AG04449 (cell line): ENCODE data around the gene ETFB.

ENCODE experiments used
- CTCF ChIA-PET: fragments of 350-600 bp; formaldehyde crosslinking; extraction: SDS; loops from one replicate; lab custom pipeline; 2021; ENCODE audit warnings: antibody characterized with exemption; lab: Yijun Ruan, JAX
- POLR2A ChIA-PET: fragments of 400-600, 350-600 bp; formaldehyde crosslinking; extraction: SDS; loops from one replicate; lab custom pipeline; 2020; ENCODE audit warnings: antibody characterized with exemption, inconsistent platforms; lab: Yijun Ruan, JAX
- DNase-seq: peaks from one replicate; pipeline ENCODE4 v3.0.0-alpha.2; 2010; ENCODE audit warnings: low read depth, low spot score
- H3K4me3 ChIP-seq: 2 replicates; pipeline ENCODE4 v1.5.1; 2011; ENCODE audit warnings: low read depth, mild to moderate bottlenecking, control low read depth, low read length
- CTCF ChIP-seq: IDR thresholded peaks from one replicate; pipeline ENCODE4 v1.5.1; 2011; ENCODE audit warnings: mild to moderate bottlenecking, moderate library complexity, low read length, control low read depth, inconsistent platforms; ENCODE audit not compliant: insufficient read depth; ENCODE audit errors: missing control alignments

The ETFB gene

GRCh38 chr19:51320280-51320657, 45.9 kb downstream of the ETFB start:
- DNase-seq, result no peak
- no peak for TF ChIP-seq CTCF
- H3K4me3 ChIP-seq, result no peak overlapping the region
- POLR2A ChIA-PET, result no interaction called here
- CTCF ChIA-PET, result no interaction called here

- DNase-seq, result no peak
- H3K4me3 ChIP-seq, result no peak overlapping the region
- TF ChIP-seq CTCF, result no peak
- ChIA-PET POLR2A (no interaction called here), CTCF (no interaction called here)
Observed at GRCh38 chr19:51319649-51320279, 46.4 kb downstream of the ETFB start.

DNA sequence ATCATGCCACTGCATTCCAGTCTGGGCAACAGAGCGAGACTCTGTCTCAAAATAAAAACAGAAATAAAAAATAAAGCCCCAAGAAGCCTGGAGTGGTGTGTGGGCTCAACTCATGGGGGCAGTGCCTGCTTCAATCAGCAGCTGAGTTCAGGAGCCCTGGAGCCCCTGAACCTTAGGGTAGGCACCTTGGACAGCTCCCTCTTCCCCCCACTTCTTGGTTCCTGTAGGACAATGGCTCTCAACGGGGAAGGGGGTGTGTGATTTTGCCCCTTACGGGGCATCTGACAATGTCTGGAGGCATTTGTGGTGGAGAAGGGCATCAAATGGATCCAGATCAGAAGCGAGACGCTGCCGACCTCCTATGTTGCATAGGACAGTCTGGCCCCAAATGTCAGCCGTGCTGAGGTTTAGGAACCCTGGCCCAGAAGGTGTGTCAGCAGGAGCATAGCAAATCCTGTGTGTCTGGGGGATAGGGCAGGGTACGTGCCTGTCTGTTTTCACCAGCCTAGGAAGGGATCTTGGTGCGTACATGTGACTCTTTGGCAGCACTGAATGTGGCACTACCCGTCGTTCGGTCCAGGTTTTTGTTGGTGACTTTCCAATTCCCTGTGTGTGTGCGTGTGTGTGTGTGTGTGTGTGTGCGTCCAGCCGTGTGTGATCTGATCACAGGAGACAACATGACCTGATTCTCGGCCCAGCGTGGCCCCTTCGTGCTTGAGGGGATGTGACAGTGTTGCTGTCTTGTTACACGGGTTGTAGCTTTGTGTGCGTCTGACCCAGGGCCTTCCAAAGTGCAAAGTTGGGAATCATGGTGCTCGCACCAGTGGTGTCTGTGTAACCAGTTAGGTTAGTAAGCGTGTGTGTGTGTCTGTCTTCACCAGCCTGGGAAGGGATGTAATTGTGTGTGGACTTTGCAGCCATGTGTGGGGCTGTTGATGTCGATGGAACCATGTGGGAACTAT, 47.2 kb downstream of the ETFB start:
- ChIA-PET POLR2A (no interaction called here), CTCF (no interaction called here)
- no peak overlapping the region for H3K4me3 ChIP-seq
- DNase-seq, result no peak
- TF ChIP-seq CTCF, result no peak

- H3K4me3 ChIP-seq, result no peak overlapping the region
- POLR2A ChIA-PET, result no interaction called here
- DNase-seq, result no peak
- no peak for TF ChIP-seq CTCF
- CTCF ChIA-PET, result interaction anchor here (0.9 kb wide), 1 partner anchor 21 kb away, joined by 3 read pairs; no protein-coding TSS in a partner anchor
Observed at GRCh38 chr19:51317968-51318367, 48.2 kb downstream of the ETFB start.

GRCh38 chr19:51317376-51317775, 48.8 kb downstream of the ETFB start:
- no peak for DNase-seq
- ChIA-PET CTCF (interaction anchor here (0.9 kb wide), 1 partner anchor 22 kb away, joined by 3 read pairs; no protein-coding TSS in a partner anchor), POLR2A (no interaction called here)
- H3K4me3 ChIP-seq, result no peak overlapping the region
- no peak for TF ChIP-seq CTCF

DNA sequence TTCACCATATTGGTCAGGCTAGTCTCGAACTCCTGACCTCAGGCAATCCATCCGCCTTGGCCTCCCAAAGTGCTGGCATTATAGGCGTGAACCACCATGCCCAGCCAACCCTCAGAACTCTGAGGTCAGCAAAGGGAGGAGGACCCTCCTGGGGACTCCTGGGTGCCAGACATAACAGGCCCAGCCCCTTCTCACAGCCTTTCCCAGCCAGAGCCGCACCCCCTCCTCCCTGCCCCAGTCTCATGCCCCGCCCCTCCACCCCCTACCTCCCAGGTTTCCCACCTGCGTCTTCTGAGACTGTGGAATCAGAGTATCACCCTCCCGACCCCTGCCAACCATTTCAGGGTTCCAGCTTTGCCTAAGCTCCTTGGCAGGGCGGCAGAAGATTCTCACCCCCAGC, 49.5 kb downstream of the ETFB start:
- ChIA-PET POLR2A (no interaction called here), CTCF (interaction anchor here (1.0 kb wide), 1 partner anchor 36 kb away, joined by 3 read pairs; no protein-coding TSS in a partner anchor)
- no peak for DNase-seq
- TF ChIP-seq CTCF, result no peak
- no peak overlapping the region for H3K4me3 ChIP-seq
